Measurements from ENCODE around the gene MARK2. TPM values are rescaled to one million over a fixed set of nuclear protein-coding genes. Genes with fewer than 3 reads are reported as not detected.

Gene MARK2
- total RNA-seq, 1 experiment from 2014 or later, result 22.5 TPM

GRCh38 chr11:63916837-63917691, 78.2 kb downstream of the MARK2 start, which contains the start of gene RCOR2:
Gene RCOR2, minus strand, starts transcription at chr11:63917164. Its CDS starts 708 bp downstream, at chr11:63916456.
- DNase-seq (ENCODE audit: low spot score), result peak; percentile 66
- in situ Hi-C loops (cut with HindIII; ENCODE audit: low sequenced_read_pairs), result no loop called here

GRCh38 chr11:63917692-63918506, 79.0 kb downstream of the MARK2 start:
- peak; percentile 79 for DNase-seq (ENCODE audit: low spot score)
- in situ Hi-C loops (cut with HindIII; ENCODE audit: low sequenced_read_pairs), result no loop called here

GRCh38 chr11:63918507-63919191, 79.7 kb downstream of the MARK2 start:
- in situ Hi-C loops (cut with HindIII; ENCODE audit: low sequenced_read_pairs), result no loop called here
- DNase-seq (ENCODE audit: low spot score), result peak; percentile 67

- DNase-seq (ENCODE audit: low spot score), result peak; percentile 78
- in situ Hi-C loops (cut with HindIII; ENCODE audit: low sequenced_read_pairs), result no loop called here
Measured at GRCh38 chr11:63919267-63920125, 80.6 kb downstream of the MARK2 start.

GRCh38 chr11:63920126-63920938, 81.4 kb downstream of the MARK2 start:
- peak; percentile 63 for DNase-seq (ENCODE audit: low spot score)
- in situ Hi-C loops (cut with HindIII; ENCODE audit: low sequenced_read_pairs), result no loop called here

- in situ Hi-C loops (cut with HindIII; ENCODE audit: low sequenced_read_pairs), result no loop called here
- DNase-seq (ENCODE audit: low spot score), result no peak
Measured at GRCh38 chr11:63920939-63921417, 82.1 kb downstream of the MARK2 start.

- in situ Hi-C loops (cut with HindIII; ENCODE audit: low sequenced_read_pairs), result no loop called here
- DNase-seq (ENCODE audit: low spot score), result no peak
Measured at GRCh38 chr11:63922673-63923192, 83.8 kb downstream of the MARK2 start.

- in situ Hi-C loops (cut with HindIII; ENCODE audit: low sequenced_read_pairs), result no loop called here
- DNase-seq (ENCODE audit: low spot score), result no peak
Measured at GRCh38 chr11:63923319-63923718, 84.4 kb downstream of the MARK2 start.

GRCh38 chr11:63929616-63930015, 90.7 kb downstream of the MARK2 start:
- DNase-seq (ENCODE audit: low spot score), result no peak
- in situ Hi-C loops (cut with HindIII; ENCODE audit: low sequenced_read_pairs), result no loop called here

GRCh38 chr11:63931045-63931444, 92.1 kb downstream of the MARK2 start:
- in situ Hi-C loops (cut with HindIII; ENCODE audit: low sequenced_read_pairs), result no loop called here
- no peak for DNase-seq (ENCODE audit: low spot score)

- in situ Hi-C loops (cut with HindIII; ENCODE audit: low sequenced_read_pairs), result no loop called here
- peak; percentile 63 for DNase-seq (ENCODE audit: low spot score)
Measured at GRCh38 chr11:63931876-63932275, 93.0 kb downstream of the MARK2 start.

GRCh38 chr11:63933459-63933858, 94.5 kb downstream of the MARK2 start:
- in situ Hi-C loops (cut with HindIII; ENCODE audit: low sequenced_read_pairs), result no loop called here

GRCh38 chr11:63937713-63938478, 99.0 kb downstream of the MARK2 start:
- in situ Hi-C loops (cut with HindIII; ENCODE audit: low sequenced_read_pairs), result no loop called here
- DNase-seq (ENCODE audit: low spot score), result no peak

More at GRCh38 chr11:63933459-63933858, 94.5 kb downstream of the MARK2 start:
- DNase-seq (ENCODE audit: low spot score), result no peak

GRCh38 chr11:63938479-63939396, 99.8 kb downstream of the MARK2 start, which contains the start of gene NAA40:
Gene NAA40, plus strand, starts transcription at chr11:63939002. Its CDS starts 95 bp downstream, at chr11:63939097.
- peak; percentile 94 for DNase-seq (ENCODE audit: low spot score)
- in situ Hi-C loops (cut with HindIII; ENCODE audit: low sequenced_read_pairs), result no loop called here

- DNase-seq (ENCODE audit: low spot score), result peak; percentile 30
- in situ Hi-C loops (cut with HindIII; ENCODE audit: low sequenced_read_pairs), result no loop called here
Measured at GRCh38 chr11:63939397-63939891, 100.5 kb downstream of the MARK2 start.
